ENCODE results near the gene NOVA2. TPM values are rescaled to one million over a fixed set of nuclear protein-coding genes. Genes with fewer than 3 reads are reported as not detected.

NOVA2 gene
- total and polyA plus RNA-seq, 2 donors from 2014 or later: 0.95 to 8.5 TPM

- no peaks in the 10 kb centered on the region for H3K27me3 ChIP-seq (ENCODE audit: control insufficient read depth, insufficient read depth, low read length)
- FAIRE-seq (no peak), DNase-seq (no peak)
- peaks cover 0 to 7% (median 0%) of the 10 kb centered on the region in 3 donors for H3K4me1 ChIP-seq (ENCODE audit: control insufficient read depth in 2 of 3, insufficient read depth in 2 of 3, low read depth in 1 of 3, low read length in 3 of 3)
- no peak for TF ChIP-seq CTCF (IDR thresholded peaks at IDR 0.05; ENCODE audit: borderline replicate concordance, extremely low read depth, insufficient read depth)
- H3K9me3 ChIP-seq (ENCODE audit: control insufficient read depth in 2 of 3, insufficient read depth in 1 of 3, low read length in 3 of 3): no peaks in the 10 kb centered on the region
- intact Hi-C loops (cut with DNase I): no loop called here
- no peaks in the 10 kb centered on the region for H3K36me3 ChIP-seq (ENCODE audit: control insufficient read depth in 2 of 3, insufficient read depth in 3 of 3, low read length in 3 of 3)
- peak overlapping the region; percentile 60 to 74 (median 71) for H3K4me3 ChIP-seq (ENCODE audit: low read length in 3 of 3)
- H3K27ac ChIP-seq (ENCODE audit: low read depth in 2 of 2, low read length in 2 of 2): no peak overlapping the region
- peak overlapping the region in 1 of 3 donors; percentile 46 for H3K9ac ChIP-seq (ENCODE audit: low read length in 3 of 3)
Measured at GRCh38 chr19:45994456-45994997, 20.9 kb upstream of the NOVA2 start.

- no peak overlapping the region for H3K9ac ChIP-seq (ENCODE audit: low read length in 3 of 3)
- FAIRE-seq: no peak
- no peak for DNase-seq
- H3K4me3 ChIP-seq (ENCODE audit: low read length in 3 of 3): no peak overlapping the region
- H3K27me3 ChIP-seq (ENCODE audit: control insufficient read depth, insufficient read depth, low read length): no peaks in the 10 kb centered on the region
- intact Hi-C loops (cut with DNase I): no loop called here
- H3K4me1 ChIP-seq (ENCODE audit: control insufficient read depth in 2 of 3, insufficient read depth in 2 of 3, low read depth in 1 of 3, low read length in 3 of 3): no peaks in the 10 kb centered on the region
- no peaks in the 10 kb centered on the region for H3K36me3 ChIP-seq (ENCODE audit: control insufficient read depth in 2 of 3, insufficient read depth in 3 of 3, low read length in 3 of 3)
- TF ChIP-seq CTCF (IDR thresholded peaks at IDR 0.05; ENCODE audit: borderline replicate concordance, extremely low read depth, insufficient read depth): no peak
- no peak overlapping the region for H3K27ac ChIP-seq (ENCODE audit: low read depth in 2 of 2, low read length in 2 of 2)
- H3K9me3 ChIP-seq (ENCODE audit: control insufficient read depth in 2 of 3, insufficient read depth in 1 of 3, low read length in 3 of 3): no peaks in the 10 kb centered on the region
Measured at GRCh38 chr19:45990113-45990728, 16.6 kb upstream of the NOVA2 start.

GRCh38 chr19:45985321-45985720, 11.7 kb upstream of the NOVA2 start:
- H3K27ac ChIP-seq (ENCODE audit: low read depth in 2 of 2, low read length in 2 of 2): no peak overlapping the region
- no peak for FAIRE-seq

More at GRCh38 chr19:45985321-45985720, 11.7 kb upstream of the NOVA2 start:
- Histone ChIP-seq H3K9ac (ENCODE audit: low read length in 3 of 3) (no peak overlapping the region), H3K36me3 (ENCODE audit: control insufficient read depth in 2 of 3, insufficient read depth in 3 of 3, low read length in 3 of 3) (no peaks in the 10 kb centered on the region), H3K9me3 (ENCODE audit: control insufficient read depth in 2 of 3, insufficient read depth in 1 of 3, low read length in 3 of 3) (no peaks in the 10 kb centered on the region), H3K4me3 (ENCODE audit: low read length in 3 of 3) (no peak overlapping the region), H3K4me1 (ENCODE audit: control insufficient read depth in 2 of 3, insufficient read depth in 2 of 3, low read depth in 1 of 3, low read length in 3 of 3) (no peaks in the 10 kb centered on the region), H3K27me3 (ENCODE audit: control insufficient read depth, insufficient read depth, low read length) (no peaks in the 10 kb centered on the region)
- no peak for TF ChIP-seq CTCF (IDR thresholded peaks at IDR 0.05; ENCODE audit: borderline replicate concordance, extremely low read depth, insufficient read depth)
- DNase-seq: no peak
- intact Hi-C loops (cut with DNase I): no loop called here
